ENCODE results near the gene UTP3. TPM values are rescaled to one million over a fixed set of nuclear protein-coding genes. Genes with fewer than 3 reads are reported as not detected.
"Not testable (repeated sequence)": the region's sequence is repeated elsewhere in the genome, so short reads cannot be mapped to it uniquely, and the experiment has no call there.

The UTP3 gene
- total RNA-seq, 2 donors from 2014 or later, result 36.0 to 37.8 TPM

GRCh38 chr4:70687392-70687791 is 940 bp upstream of the UTP3 start:
- 88 to 96% methylated on average over 8 to 13 of the region's 13 CpGs for WGBS, 2 experiments (ENCODE audit: insufficient coverage in 1 of 2, insufficient read length in 1 of 2)

GRCh38 chr4:70688795-70689231 is 481 bp downstream of the UTP3 start:
- peak; percentile 57 for DNase-seq
- Mint-ChIP-seq H3K36me3 (ENCODE audit: low read depth) (peaks cover 17% of the 10 kb centered on the region), H3K27me3 (ENCODE audit: insufficient read depth) (peaks cover 7% of the 10 kb centered on the region), H3K9me3 (no peaks in the 10 kb centered on the region), H3K4me3 (peak overlapping the region; percentile 98), H3K4me1 (peaks cover 22% of the 10 kb centered on the region), H3K27ac (peak overlapping the region; percentile 99)
- TF ChIP-seq CTCF (conservative IDR thresholded peaks at IDR 0.05), result no peak
- WGBS, 2 experiments (ENCODE audit: insufficient coverage in 1 of 2, insufficient read length in 1 of 2), result 0 to 1% methylated on average over 13 to 19 of the region's 19 CpGs
- Histone ChIP-seq H3K4me1 (ENCODE audit: control insufficient read depth, insufficient read depth, low read length) (no peaks in the 10 kb centered on the region), H3K9me3 (ENCODE audit: control insufficient read depth, low read length) (no peaks in the 10 kb centered on the region), H3K27me3 (ENCODE audit: control insufficient read depth, insufficient read depth, low read length, poor library complexity, severe bottlenecking) (no peaks in the 10 kb centered on the region), H3K27ac (ENCODE audit: low read depth, low read length) (peak overlapping the region; percentile 58), H3K9ac (ENCODE audit: extremely low read depth, low read length, poor library complexity, severe bottlenecking) (peak overlapping the region; percentile 82), H3K4me3 (ENCODE audit: low read length) (peak overlapping the region; percentile 98), H3K36me3 (ENCODE audit: control insufficient read depth, insufficient read depth, low read length) (peaks cover 17% of the 10 kb centered on the region)

More at GRCh38 chr4:70687392-70687791, 940 bp upstream of the UTP3 start:
- Histone ChIP-seq H3K27ac (ENCODE audit: low read depth, low read length) (peak overlapping the region; percentile 91), H3K36me3 (ENCODE audit: control insufficient read depth, insufficient read depth, low read length) (peaks cover 17% of the 10 kb centered on the region), H3K4me3 (ENCODE audit: low read length) (peak overlapping the region; percentile 98), H3K27me3 (ENCODE audit: control insufficient read depth, insufficient read depth, low read length, poor library complexity, severe bottlenecking) (no peaks in the 10 kb centered on the region), H3K9me3 (ENCODE audit: control insufficient read depth, low read length) (no peaks in the 10 kb centered on the region), H3K9ac (ENCODE audit: extremely low read depth, low read length, poor library complexity, severe bottlenecking) (peak overlapping the region; percentile 82), H3K4me1 (ENCODE audit: control insufficient read depth, insufficient read depth, low read length) (no peaks in the 10 kb centered on the region)
- Mint-ChIP-seq H3K4me1 (peaks cover 22% of the 10 kb centered on the region), H3K36me3 (ENCODE audit: low read depth) (peaks cover 17% of the 10 kb centered on the region), H3K27ac (peak overlapping the region; percentile 99), H3K4me3 (peak overlapping the region; percentile 98), H3K9me3 (no peaks in the 10 kb centered on the region), H3K27me3 (ENCODE audit: insufficient read depth) (peaks cover 7% of the 10 kb centered on the region)
- no peak for DNase-seq
- TF ChIP-seq CTCF (conservative IDR thresholded peaks at IDR 0.05), result no peak

- H3K4me1 ChIP-seq (ENCODE audit: control insufficient read depth, insufficient read depth, low read length), result no peaks in the 10 kb centered on the region
- peak overlapping the region; percentile 50 for H3K4me3 ChIP-seq (ENCODE audit: low read length)
- no peaks in the 10 kb centered on the region for H3K27me3 ChIP-seq (ENCODE audit: control insufficient read depth, insufficient read depth, low read length, poor library complexity, severe bottlenecking)
- no peak overlapping the region for H3K27ac ChIP-seq (ENCODE audit: low read depth, low read length)
- Mint-ChIP-seq H3K4me1 (peaks cover 22% of the 10 kb centered on the region), H3K9me3 (no peaks in the 10 kb centered on the region), H3K27ac (no peak overlapping the region), H3K27me3 (ENCODE audit: insufficient read depth) (no peaks in the 10 kb centered on the region), H3K36me3 (ENCODE audit: low read depth) (peaks cover 17% of the 10 kb centered on the region), H3K4me3 (no peak overlapping the region)
- no peaks in the 10 kb centered on the region for H3K9me3 ChIP-seq (ENCODE audit: control insufficient read depth, low read length)
- WGBS, 2 experiments (ENCODE audit: insufficient coverage in 1 of 2, insufficient read length in 1 of 2), result 83 to 100% methylated on average over 1 of the region's 1 CpG
- DNase-seq, result no peak
- H3K36me3 ChIP-seq (ENCODE audit: control insufficient read depth, insufficient read depth, low read length), result peaks cover 17% of the 10 kb centered on the region
- no peak for TF ChIP-seq CTCF (conservative IDR thresholded peaks at IDR 0.05)
- no peak overlapping the region for H3K9ac ChIP-seq (ENCODE audit: extremely low read depth, low read length, poor library complexity, severe bottlenecking)
These were observed 3.3 kb downstream of the UTP3 start for GRCh38 chr4:70691661-70692060.

- H3K27ac ChIP-seq (ENCODE audit: low read depth, low read length); H3K4me3 Mint-ChIP-seq; H3K27me3 ChIP-seq (ENCODE audit: control insufficient read depth, insufficient read depth, low read length, poor library complexity, severe bottlenecking); H3K27ac Mint-ChIP-seq; H3K9ac ChIP-seq (ENCODE audit: extremely low read depth, low read length, poor library complexity, severe bottlenecking); H3K9me3 ChIP-seq (ENCODE audit: control insufficient read depth, low read length); H3K4me3 ChIP-seq (ENCODE audit: low read length); H3K27me3 Mint-ChIP-seq (ENCODE audit: insufficient read depth); H3K4me1 ChIP-seq (ENCODE audit: control insufficient read depth, insufficient read depth, low read length); DNase-seq; H3K9me3 Mint-ChIP-seq: not testable (repeated sequence)
- H3K4me1 Mint-ChIP-seq, result peaks cover 14% of the 10 kb centered on the region
- H3K36me3 Mint-ChIP-seq (ENCODE audit: low read depth), result peaks cover 17% of the 10 kb centered on the region
- WGBS, 2 experiments (ENCODE audit: insufficient coverage in 1 of 2, insufficient read length in 1 of 2), result 92 to 96% methylated on average over 2 to 7 of the region's 7 CpGs
- H3K36me3 ChIP-seq (ENCODE audit: control insufficient read depth, insufficient read depth, low read length), result peaks cover 17% of the 10 kb centered on the region
These were observed 6.3 kb downstream of the UTP3 start for GRCh38 chr4:70694633-70695032.

GRCh38 chr4:70698435-70698834 is 10.1 kb downstream of the UTP3 start:
- H3K4me1 ChIP-seq (ENCODE audit: control insufficient read depth, insufficient read depth, low read length); H3K4me3 Mint-ChIP-seq; H3K27ac ChIP-seq (ENCODE audit: low read depth, low read length); H3K9ac ChIP-seq (ENCODE audit: extremely low read depth, low read length, poor library complexity, severe bottlenecking); DNase-seq; H3K9me3 Mint-ChIP-seq; H3K9me3 ChIP-seq (ENCODE audit: control insufficient read depth, low read length); H3K27ac Mint-ChIP-seq; H3K27me3 Mint-ChIP-seq (ENCODE audit: insufficient read depth); H3K4me3 ChIP-seq (ENCODE audit: low read length); H3K36me3 Mint-ChIP-seq (ENCODE audit: low read depth); H3K27me3 ChIP-seq (ENCODE audit: control insufficient read depth, insufficient read depth, low read length, poor library complexity, severe bottlenecking); H3K36me3 ChIP-seq (ENCODE audit: control insufficient read depth, insufficient read depth, low read length); H3K4me1 Mint-ChIP-seq: not testable (repeated sequence)
- 90 to 92% methylated on average over 4 to 8 of the region's 8 CpGs for WGBS, 2 experiments (ENCODE audit: insufficient coverage in 1 of 2, insufficient read length in 1 of 2)

Measured in endodermal cell (in vitro differentiated cells).